GM19372 (cell line): Measurements from ENCODE around the gene ZBTB43.
"Not testable (repeated sequence)": the region's sequence is repeated elsewhere in the genome, so short reads cannot be mapped to it uniquely, and the experiment has no call there.

ENCODE experiments used
- ATAC-seq: cut with Tn5 transposase; IDR thresholded peaks from one replicate; pipeline ENCODE4 v1.9.1; 2021; ENCODE audit warnings: mild to moderate bottlenecking, low read depth, moderate library complexity; ENCODE audit not compliant: unreplicated experiment

ZBTB43 gene

DNA sequence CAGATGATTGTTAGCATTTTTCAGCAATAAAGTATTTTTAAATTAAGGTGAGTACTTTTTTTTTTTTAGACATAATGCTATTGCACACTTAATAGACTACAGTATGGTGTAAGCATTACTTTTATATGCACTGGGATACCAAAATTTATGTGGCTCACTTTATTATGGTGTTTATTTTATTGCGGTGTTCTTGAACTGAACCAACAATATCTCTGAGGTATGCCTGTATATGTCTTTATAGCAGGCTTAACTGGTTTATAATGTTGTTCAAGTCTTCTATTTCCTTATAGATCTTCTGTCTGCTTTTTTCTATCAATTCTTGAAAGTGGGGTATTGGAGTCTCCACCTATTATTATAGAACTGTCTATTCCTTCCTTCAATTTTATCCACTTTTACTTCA, 18.0 kb downstream of the ZBTB43 start:
- ATAC-seq, result no peak

DNA sequence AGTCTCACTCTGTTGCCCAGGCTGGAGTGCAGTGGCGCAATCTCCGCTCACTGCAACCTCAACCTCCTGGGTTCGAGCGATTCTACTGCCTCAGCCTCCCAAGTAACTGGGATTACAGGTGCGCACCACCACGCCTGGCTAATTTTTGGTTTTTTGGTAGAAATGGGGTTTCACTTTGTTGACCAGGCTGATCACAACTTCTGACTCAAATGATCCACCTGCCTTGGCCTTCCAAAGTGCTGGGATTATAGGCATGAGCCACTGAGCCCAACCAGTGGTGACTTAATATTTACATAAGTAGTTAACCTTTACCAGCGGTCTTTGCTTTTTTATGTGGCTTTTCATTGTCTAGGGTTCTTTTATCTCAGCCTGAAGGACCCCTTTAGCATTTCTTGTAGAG, 19.2 kb downstream of the ZBTB43 start:
- ATAC-seq, result not testable (repeated sequence)

DNA sequence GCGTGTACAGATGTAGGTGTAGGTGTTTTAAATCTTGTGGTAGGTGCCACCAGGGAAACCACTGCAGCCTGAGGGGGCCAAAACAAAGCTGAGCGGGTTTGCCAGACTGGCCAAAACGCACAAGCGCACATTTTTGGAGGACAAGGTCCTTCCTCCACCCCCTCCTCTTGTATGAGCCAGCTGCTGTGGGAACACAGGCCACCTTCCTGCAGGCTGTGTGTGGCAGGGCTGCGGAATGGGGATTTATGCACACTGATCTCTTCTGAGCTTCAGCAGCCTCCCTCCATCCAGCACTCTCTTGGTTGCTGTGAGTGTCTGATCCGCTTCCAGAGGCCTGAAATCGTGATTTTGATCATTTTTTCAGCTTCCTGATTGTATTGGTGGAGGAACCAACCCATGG, 22.4 kb downstream of the ZBTB43 start:
- ATAC-seq, result no peak

DNA sequence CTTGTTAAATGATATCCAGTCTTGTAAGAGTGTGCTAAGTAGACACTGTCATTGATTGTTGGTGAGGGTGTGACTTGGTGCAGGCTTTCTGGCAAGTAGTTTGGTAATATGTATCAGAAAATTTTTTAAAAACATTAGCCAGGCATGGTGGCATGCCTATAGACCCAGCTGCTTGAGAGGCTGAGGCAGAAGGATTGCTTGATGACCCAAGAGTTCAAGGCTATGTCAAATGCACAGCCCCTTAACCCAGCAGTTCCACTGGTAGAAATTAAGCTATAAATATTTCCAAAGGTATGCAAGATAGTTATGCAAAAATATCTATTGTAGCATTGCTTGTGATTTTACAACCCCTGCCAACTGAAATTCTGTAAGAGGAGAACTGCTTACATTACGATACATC, 24.2 kb downstream of the ZBTB43 start:
- ATAC-seq, result no peak

DNA sequence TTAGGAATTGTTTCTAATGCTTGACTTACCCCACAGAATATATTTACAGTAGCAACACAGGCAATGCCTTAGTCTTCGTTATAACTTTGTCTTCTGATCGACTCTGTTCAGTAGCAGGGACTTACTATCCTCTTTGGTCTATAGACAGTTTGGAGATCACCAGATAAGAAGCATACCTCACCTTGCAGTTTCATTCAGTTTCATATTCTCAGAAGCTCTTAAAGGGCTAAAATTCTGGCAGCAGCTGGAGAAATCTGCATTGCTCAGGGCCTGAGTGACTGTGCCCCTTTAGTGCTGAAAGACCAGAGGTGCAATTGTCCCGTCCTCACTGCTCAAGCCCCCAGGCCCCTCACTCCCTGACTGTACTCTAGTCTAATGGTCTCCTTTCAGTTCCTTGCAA, 26.0 kb downstream of the ZBTB43 start:
- ATAC-seq, result no peak

DNA sequence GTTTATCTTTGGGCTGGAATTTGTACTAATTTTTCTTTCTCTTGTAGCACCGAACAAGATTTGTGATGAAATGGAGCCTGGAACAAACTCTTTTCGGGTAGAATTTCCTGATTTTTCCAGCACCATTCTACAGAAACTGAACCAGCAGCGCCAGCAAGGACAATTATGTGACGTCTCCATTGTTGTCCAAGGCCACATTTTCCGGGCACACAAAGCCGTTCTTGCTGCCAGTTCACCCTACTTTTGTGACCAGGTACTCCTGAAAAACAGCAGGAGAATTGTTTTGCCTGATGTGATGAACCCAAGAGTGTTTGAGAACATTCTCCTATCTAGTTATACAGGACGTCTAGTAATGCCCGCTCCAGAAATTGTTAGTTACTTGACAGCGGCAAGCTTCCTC, 27.6 kb downstream of the ZBTB43 start:
- ATAC-seq, result no peak

DNA sequence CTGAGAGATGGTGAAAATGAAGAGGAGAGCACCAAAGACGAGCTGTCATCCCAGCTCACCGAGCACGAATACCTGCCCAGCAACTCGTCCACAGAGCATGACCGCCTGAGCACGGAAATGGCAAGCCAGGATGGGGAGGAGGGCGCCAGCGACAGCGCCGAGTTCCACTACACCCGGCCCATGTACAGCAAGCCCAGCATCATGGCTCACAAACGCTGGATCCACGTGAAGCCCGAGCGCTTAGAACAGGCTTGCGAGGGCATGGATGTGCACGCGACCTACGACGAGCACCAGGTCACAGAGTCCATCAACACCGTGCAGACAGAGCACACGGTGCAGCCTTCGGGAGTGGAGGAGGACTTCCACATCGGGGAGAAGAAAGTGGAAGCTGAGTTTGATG, 28.2 kb downstream of the ZBTB43 start:
- no peak for ATAC-seq

DNA sequence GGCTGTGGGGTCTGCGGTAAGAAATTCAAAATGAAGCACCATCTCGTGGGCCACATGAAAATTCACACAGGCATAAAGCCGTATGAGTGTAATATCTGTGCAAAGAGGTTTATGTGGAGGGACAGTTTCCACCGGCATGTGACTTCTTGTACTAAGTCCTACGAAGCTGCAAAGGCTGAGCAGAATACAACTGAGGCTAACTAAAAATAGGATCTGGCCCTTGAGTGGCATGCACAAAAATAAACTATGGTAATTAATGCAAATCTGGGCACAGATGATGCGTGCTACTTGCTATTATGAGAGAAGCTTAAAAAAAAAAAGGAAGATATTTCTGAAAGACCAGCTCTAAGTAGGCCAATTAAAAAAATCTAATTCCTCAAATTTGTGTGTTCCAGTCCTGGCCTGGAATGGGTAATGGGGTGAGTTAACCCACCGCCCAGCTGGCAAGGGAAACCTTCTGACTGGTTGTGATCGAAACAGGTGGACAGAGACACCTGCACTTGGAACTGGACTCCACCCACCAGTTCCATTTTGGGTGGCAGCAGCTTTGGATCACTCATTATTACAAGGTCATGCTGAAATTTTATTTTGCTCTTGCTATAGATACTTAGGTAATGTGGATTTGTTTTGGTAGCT, 29.0 kb downstream of the ZBTB43 start:
- no peak for ATAC-seq

DNA sequence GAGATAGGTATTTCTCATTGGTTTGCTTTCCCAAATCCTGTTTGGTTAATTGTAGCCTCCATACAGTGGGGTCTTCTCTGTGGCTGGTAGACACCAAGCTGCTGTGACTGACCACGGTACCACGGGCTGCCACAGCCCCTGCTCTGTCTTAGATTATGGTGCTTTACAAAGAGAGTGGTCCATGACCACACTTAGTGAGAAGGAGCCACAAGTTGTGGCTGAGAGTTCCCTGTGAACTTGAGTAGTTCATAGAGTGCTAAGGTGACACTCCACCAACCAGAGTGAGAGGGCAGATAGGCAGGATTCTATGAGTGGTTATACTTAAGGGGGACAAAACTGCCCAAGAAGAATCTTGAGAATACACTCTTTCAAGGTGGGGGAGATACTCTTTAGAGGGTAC, 29.8 kb downstream of the ZBTB43 start:
- no peak for ATAC-seq

DNA sequence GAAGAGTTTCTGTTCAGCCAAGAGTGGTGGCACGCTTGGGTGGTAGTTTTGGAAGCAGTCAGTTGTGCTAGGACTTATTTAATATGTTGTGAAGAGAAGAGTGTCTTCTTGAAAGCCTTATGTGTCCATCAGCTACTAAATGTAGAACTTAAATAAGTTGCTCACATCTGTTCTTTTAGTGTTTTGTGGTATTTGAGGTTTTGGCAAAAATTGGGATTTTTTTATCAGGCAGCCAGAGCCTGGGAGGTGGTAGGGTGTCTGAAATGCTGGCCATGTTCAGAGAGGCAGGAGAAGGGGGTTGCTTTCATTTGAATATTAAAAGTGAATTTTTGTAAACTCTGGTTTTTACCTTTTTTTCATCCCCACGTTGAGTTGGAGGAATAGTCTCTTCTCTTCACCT, 31.4 kb downstream of the ZBTB43 start:
- no peak for ATAC-seq

DNA sequence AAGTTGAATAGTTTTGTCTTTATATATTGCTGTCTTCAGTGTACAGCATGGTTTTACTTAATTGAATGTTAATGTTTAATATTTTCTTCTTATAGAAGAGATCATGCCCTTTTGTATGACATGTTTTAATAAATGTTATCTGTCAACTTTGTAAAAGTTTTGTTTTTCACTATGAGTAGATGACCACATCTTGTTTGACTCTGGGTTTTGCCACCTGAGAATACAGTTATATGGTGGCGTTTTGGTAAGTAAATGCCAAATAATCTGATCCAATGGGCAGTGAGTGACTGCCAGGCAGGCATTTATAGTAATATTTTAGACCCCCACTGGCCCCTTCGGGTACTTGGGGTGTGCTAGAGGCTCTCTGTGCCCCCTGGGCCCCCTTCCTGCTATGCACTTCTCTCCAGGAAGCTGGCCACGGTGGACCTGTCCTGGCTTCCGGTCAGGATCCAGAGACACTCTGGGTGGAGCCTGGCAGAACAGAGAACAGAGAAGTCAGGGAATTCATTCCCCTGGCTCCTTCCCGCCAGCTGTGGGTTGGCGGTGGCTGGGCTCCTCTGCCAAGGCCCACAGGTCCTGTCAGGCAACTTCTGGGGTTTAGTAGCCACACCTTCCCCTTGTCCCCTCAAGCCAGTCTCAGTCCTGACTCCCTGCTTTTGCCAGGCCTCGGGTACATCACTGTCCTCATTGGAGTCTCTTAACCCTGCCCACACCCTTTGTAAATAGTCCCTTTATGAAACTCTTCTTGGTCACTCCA, 33.4 kb downstream of the ZBTB43 start:
- no peak for ATAC-seq

DNA sequence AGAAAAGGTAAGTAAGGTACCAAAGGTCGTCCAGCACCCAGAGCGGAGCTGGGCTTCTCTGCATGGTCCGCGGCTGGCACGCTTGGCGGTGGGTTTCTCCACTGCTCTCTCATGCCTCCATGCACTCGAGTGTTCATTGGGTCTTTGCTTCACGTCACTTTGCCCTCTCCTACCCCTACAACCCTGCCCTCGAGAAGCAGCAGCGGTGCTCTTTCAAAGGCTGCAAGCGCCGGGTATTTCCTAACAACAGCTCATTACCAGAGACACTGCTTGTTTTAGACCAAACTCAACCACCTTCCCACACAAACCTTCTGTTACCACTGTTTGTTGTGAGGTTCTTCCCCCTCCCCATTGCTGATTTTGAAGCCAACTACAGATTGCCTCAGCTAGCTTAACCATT, 34.1 kb downstream of the ZBTB43 start:
- no peak for ATAC-seq

DNA sequence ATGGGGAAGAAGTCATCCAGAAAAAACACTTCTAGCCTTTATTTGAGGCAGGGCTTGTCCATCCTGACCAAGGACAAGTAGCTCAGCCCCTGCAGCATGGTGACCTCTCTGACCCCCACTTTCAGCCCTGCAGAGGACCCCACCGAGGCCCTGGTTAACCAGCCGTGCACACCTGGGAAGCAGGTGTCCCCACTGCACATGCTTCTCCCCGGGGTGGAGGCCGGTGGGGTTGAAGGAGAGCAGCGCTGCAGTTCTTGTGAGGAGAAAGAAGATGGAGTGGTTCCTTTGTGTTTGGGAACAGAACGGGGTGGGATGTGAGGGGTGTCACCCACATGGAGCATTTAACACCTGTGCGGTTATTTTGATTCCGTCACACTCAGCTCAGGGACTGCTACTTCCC, 34.5 kb downstream of the ZBTB43 start:
- no peak for ATAC-seq

DNA sequence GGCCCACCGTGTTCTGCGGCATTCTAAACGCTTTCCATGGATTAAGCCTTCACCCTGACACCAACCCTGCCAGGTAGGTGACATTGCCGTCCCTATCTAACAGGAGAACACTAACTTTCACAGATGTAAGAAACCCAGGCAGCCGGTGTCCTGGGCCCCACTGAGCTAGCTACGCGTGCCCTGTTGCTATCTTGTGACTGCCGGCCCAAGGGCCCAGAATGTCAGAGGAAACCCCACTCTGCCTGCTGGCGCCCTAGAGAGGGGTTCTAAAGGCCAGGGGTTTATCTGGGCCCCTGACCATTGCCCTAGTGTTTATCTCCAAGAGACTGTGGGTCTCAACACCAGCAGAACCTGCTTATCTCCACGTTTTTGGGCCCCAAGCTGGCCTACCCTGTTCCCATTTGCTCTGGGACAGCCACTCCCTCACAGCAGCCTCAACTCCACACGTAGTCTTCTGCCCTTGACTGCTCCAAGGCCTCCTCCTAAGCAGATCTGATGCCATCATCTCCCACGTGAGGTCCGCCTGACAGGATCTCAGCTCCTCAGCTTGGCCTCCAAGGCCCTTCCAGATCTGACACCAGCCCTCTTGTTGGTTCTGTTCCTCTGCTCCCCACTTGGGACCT, 37.5 kb downstream of the ZBTB43 start:
- ATAC-seq, result no peak

DNA sequence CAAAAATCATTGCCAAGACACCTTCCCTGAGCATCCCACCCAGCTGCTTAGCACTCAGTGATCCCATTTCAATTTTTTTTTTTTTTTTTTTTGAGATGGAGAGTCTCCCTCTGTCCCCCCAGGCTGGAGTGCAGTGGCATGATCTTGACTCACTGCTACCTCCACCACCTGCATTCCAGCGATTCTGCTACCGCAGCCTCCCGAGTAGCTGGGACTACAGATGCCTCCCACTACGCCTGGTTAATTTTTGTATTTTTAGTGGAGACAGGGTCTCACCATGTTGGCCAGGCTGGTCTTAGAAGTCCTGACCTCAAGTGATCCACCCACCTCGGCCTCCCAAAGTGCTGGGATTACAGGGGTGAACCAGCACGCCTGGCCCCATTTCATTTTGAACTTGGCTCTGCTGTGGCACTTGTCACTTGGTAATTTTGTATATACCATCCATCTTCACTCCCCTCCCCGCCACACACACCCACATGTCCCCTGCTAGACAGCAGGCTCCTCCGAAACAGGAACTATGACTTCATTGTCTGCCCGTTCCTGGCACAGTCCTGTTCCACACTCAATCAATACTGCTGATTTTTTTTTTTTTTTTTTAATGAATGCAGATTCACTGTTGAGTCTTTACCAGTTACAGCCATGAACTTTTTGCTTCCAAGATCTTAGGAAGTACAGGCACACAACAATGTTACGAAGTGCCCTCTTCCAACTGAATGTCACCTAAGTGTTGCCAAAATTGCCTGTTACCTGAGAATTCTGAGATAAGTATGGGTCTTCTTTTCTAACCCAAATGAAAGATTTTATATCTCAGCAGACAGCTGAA, 38.3 kb downstream of the ZBTB43 start:
- ATAC-seq, result no peak

DNA sequence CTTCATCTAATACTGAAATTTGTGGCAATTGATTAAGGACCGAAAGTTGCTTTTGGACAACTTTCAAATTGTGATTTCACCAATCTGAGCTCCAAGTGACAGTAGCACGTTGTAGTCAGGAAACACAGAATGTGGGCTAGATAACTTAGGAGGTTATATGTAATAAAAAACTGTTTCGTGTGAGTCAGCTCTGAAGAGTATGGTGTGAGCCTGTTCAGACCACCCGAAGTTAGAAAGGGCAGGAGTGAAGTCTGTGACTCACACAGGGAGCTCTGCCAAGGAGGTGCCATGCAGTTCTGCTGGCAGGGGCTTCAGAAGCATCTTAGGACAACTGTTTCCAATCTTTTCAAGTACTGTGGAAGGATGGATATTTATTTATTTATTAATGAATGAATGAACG, 39.2 kb downstream of the ZBTB43 start:
- ATAC-seq, result no peak

DNA sequence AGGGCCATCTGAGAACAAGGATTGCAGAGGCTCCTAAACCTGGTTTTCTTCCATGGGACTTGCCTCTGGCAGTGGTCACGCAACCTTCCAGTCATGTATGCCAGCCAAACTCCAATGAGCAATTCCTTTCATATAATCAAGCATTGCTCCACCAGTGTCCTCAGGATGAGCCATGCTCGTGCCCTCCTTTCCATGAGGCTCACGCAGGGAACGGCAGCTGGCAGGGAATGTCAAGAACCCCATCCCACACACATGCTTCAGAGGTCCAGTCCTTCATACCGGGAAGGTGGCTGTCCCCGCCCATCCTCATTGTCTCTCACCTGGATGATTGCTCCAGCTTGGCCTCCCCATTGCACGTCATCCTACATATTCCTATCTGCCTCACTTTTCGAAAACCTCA, 42.2 kb downstream of the ZBTB43 start:
- ATAC-seq, result no peak

DNA sequence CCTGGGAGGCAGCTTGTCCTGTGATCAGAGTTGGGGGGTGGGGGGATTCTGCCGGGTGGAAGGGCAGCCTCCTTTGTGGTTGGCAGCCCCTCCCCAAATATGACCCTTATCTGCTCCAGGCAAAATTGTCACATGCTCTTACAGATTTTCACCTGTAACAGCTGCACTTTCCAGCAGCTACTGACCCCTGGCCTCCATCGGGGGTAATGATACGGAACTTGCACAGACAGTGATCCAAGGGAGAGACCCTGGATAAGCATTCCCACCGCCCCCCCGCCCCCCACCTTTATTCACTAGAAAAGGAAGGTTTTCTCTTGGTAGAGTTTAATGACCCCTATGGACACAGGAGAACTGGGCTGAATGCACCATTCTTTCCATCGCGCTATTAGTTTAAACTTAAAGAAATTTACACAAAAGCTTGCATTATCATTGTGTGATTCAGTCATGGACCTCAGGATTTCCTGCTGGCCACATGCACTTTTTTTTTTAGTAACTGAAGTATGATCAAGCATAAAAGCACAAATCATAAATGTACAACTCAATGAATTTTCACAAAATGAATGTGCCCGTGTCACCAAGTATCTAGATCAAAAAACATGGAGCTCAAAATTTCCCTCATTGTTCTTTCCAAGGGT, 44.9 kb downstream of the ZBTB43 start:
- no peak for ATAC-seq

DNA sequence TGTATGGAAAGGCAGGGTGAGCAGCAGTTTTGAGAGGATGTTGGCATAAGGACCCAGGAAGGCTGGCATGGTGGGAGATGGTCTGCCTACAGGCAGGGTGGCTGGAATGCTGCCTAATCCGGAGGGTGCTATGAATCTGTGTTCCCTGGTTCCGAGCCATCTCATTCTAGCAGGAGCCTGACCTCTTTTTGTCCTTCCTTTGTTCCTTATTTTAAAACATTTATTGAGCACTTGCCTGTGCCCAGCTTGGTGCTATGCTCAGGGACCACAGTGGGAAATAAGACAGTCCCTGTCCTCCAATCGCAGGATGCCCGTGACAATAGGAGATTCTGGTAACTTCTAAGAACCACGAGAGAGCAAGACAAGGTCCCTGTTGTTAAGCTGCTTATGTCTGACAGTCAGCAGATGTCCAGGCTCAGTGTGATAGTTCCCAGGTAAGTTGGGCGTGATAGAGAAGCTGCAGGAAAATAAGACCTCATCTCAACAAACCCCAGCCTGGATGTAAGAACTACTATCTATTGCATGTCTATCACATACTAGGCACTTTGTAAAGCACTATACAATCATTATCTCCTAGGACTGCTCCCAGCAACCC, 46.5 kb downstream of the ZBTB43 start:
- ATAC-seq, result no peak

DNA sequence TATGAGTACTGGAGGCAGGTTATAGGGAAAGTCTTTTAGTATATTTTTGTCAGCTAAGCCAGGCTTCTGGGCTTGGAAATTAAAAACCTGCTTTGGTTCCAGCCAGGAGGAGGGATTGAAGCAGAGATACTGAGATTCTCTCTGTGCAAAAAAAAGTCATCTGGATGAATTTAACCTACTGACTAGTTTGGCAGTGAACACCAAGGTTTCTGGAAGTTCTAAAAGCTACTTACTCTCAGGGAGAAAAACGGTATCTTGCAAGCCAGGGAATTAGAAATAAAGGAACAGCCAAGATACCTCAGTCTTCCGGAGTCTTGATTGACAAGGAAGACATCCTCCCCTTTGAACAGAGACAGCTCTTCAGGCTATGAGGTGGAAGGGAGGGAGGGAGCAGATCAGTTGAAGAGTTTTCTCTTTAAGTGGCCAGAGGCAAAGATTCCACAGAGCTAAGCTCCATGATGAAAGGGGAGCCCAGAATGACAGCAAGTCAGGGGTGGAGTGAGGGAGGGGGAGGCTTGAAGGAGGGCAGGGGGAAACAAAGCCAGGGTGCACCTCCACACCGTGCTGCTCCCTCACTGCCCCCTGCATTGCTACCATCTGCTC, 47.3 kb downstream of the ZBTB43 start:
- ATAC-seq, result no peak
